SK-N-SH treated with all-trans-retinoic acid at 6 μM for 48 hours (cell line): ENCODE data around the gene UFD1.

ENCODE experiments used
- ATAC-seq: fragments of 200-7000 bp; cut with Tn5 transposase; 3 replicates; pipeline ENCODE4 v1.9.1; 2020; ENCODE audit warnings: mild to moderate bottlenecking, moderate library complexity
- ARNTL ChIP-seq: fragments of 450-650 bp; formaldehyde crosslinking; IDR thresholded peaks from 2 replicates; pipeline ENCODE4 v1.5.0; 2020; ENCODE audit warnings: low read depth, mild to moderate bottlenecking, moderate library complexity, borderline replicate concordance
- BACH2 ChIP-seq: fragments of 250-450 bp; sonication (Bioruptor Pico); IDR thresholded peaks from 2 replicates; pipeline ENCODE4 v1.9.0; 2021; ENCODE audit warnings: mild to moderate bottlenecking, borderline replicate concordance
- CSDC2 ChIP-seq: fragments of 250-450 bp; sonication (Bioruptor Pico); IDR thresholded peaks from 2 replicates; pipeline ENCODE4 v1.5.0; 2020; ENCODE audit warnings: mild to moderate bottlenecking, moderate library complexity
- ESRRG ChIP-seq: fragments of 250-450 bp; sonication (Bioruptor Pico); IDR thresholded peaks from 2 replicates; pipeline ENCODE4 v1.6.1; 2021; ENCODE audit warnings: mild to moderate bottlenecking
- ISL1 ChIP-seq: fragments of 250-450 bp; sonication (Bioruptor Pico); IDR thresholded peaks from 2 replicates; pipeline ENCODE4 v2.1.2; 2022; ENCODE audit warnings: mild to moderate bottlenecking, moderate library complexity
- OSR1 ChIP-seq: fragments of 250-450 bp; sonication (Bioruptor Pico); IDR thresholded peaks from 2 replicates; pipeline ENCODE4 v1.8.0; 2022; ENCODE audit warnings: moderate library complexity, mild to moderate bottlenecking, inconsistent platforms
- PPARA ChIP-seq: fragments of 250-450 bp; sonication (Bioruptor Pico); IDR thresholded peaks from 2 replicates; pipeline ENCODE4 v1.5.0; 2020; ENCODE audit warnings: mild to moderate bottlenecking, borderline replicate concordance
- RARB ChIP-seq: fragments of 250-450 bp; sonication (Bioruptor Pico); IDR thresholded peaks from 2 replicates; pipeline ENCODE4 v1.8.0; 2021; ENCODE audit warnings: mild to moderate bottlenecking, moderate library complexity
- SNAI2 ChIP-seq: fragments of 250-450 bp; sonication (Bioruptor Pico); IDR thresholded peaks from 2 replicates; pipeline ENCODE4 v1.5.0; 2020; ENCODE audit warnings: mild to moderate bottlenecking, moderate library complexity
- TCF4 ChIP-seq: fragments of 250-450 bp; sonication (Bioruptor Pico); IDR thresholded peaks from 2 replicates; pipeline ENCODE4 v1.8.0; 2021; ENCODE audit warnings: mild to moderate bottlenecking, moderate library complexity, borderline replicate concordance
- TOX ChIP-seq: fragments of 250-450 bp; sonication (Bioruptor Pico); IDR thresholded peaks from 2 replicates; pipeline ENCODE4 v1.8.0; 2021; ENCODE audit warnings: mild to moderate bottlenecking, moderate library complexity, borderline replicate concordance
- ZFP3 ChIP-seq: fragments of 250-450 bp; sonication (Bioruptor Pico); IDR thresholded peaks from 2 replicates; pipeline ENCODE4 v1.5.0; 2020; ENCODE audit warnings: mild to moderate bottlenecking, moderate library complexity
- ZFP30 ChIP-seq: fragments of 450-650 bp; formaldehyde crosslinking; IDR thresholded peaks from 2 replicates; pipeline ENCODE4 v1.5.0; 2022; ENCODE audit warnings: mild to moderate bottlenecking, moderate library complexity
- ZNF565 ChIP-seq: fragments of 450-650 bp; formaldehyde crosslinking; conservative IDR thresholded peaks from 2 replicates; pipeline ENCODE4 v1.5.0; 2020; ENCODE audit warnings: low read depth, mild to moderate bottlenecking, moderate library complexity
- ZNF70 ChIP-seq: fragments of 450-650 bp; formaldehyde crosslinking; IDR thresholded peaks from 2 replicates; pipeline ENCODE4 v1.5.0; 2020; ENCODE audit warnings: mild to moderate bottlenecking, moderate library complexity
- ZNF8 ChIP-seq: fragments of 450-650 bp; formaldehyde crosslinking; IDR thresholded peaks from 2 replicates; pipeline ENCODE4 v1.5.0; 2020; ENCODE audit warnings: mild to moderate bottlenecking, moderate library complexity
- TF ChIP-seq, protein P1 (sequence below): fragments of 250-450 bp; sonication (Bioruptor Pico); IDR thresholded peaks from 2 replicates; pipeline ENCODE4 v1.5.1; 2021; ENCODE audit warnings: mild to moderate bottlenecking, moderate library complexity
- TF ChIP-seq, protein P2 (sequence below): fragments of 250-450 bp; sonication (Bioruptor Pico); IDR thresholded peaks from 2 replicates; pipeline ENCODE4 v1.8.0; 2021; ENCODE audit warnings: low read depth, mild to moderate bottlenecking, moderate library complexity, borderline replicate concordance
- TF ChIP-seq, protein P3 (sequence below): fragments of 250-450 bp; sonication (Bioruptor Pico); IDR thresholded peaks from 2 replicates; pipeline ENCODE4 v1.5.1; 2020; ENCODE audit warnings: low read depth, mild to moderate bottlenecking, moderate library complexity
- TF ChIP-seq, protein P4 (sequence below): fragments of 250-450 bp; sonication (Bioruptor Pico); IDR thresholded peaks from 2 replicates; pipeline ENCODE4 v1.5.0; 2020; ENCODE audit warnings: mild to moderate bottlenecking, moderate library complexity
- TF ChIP-seq, protein P5 (sequence below): fragments of 250-450 bp; sonication (Bioruptor Pico); IDR thresholded peaks from 2 replicates; pipeline ENCODE4 v1.8.0; 2020; ENCODE audit warnings: mild to moderate bottlenecking, moderate library complexity, borderline replicate concordance

Gene UFD1

DNA sequence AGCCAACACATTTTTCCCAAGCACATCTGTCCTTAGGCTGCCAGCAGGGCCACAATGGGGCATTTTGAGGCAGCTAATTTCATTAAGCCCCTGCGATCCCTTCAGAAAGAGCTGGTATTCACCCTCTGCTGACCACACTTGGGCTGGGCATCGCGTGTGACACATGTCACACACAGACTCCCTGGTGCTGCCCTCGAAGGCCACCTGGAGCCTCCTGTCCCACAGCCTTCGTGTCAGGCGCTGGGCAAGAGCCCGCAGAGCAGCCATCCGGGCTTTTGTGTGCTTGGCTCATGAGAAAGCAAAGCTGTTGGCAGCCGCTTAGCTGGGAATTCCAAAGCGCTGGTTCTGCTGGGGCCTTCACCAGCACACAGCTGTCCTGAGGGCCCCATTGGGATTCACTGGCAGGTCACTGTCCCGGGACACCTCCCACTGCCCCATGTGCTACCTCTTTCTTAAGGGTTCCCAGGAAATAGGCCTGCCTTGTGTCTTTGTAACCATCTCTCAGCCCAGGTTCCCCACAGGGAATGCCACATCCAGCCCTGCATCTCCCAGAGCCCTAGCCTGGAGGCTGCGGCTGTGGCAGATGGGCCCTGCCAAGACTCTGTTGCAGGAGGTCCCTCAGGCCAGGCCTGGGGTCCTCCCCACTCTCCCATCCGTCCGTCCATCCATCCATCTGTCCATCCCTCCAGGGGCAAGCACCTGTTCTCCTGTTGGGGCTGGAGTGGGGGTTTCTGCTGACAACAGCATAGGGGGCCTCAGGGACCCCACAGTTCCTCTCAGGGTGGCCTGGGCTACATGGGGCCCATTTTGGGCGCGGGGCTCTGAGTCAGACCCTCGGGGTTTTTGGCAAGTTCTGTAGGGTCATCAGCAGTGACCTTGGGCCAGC, 40.3 kb upstream of the UFD1 start:
- TF ChIP-seq ARNTL (CRISPR knock-in tag) (no peak), PPARA (no peak), TCF4 (no peak), BACH2 (no peak), ZNF70 (CRISPR knock-in tag) (no peak), CSDC2 (CRISPR knock-in tag) (no peak), ZNF8 (CRISPR knock-in tag) (no peak), ZNF565 (CRISPR knock-in tag) (no peak), RARB (CRISPR knock-in tag) (no peak), TOX (no peak), OSR1 (CRISPR knock-in tag) (no peak), ZFP30 (no peak), ISL1 (no peak), ESRRG (CRISPR knock-in tag) (no peak)
- TF ChIP-seq, protein P1, sequence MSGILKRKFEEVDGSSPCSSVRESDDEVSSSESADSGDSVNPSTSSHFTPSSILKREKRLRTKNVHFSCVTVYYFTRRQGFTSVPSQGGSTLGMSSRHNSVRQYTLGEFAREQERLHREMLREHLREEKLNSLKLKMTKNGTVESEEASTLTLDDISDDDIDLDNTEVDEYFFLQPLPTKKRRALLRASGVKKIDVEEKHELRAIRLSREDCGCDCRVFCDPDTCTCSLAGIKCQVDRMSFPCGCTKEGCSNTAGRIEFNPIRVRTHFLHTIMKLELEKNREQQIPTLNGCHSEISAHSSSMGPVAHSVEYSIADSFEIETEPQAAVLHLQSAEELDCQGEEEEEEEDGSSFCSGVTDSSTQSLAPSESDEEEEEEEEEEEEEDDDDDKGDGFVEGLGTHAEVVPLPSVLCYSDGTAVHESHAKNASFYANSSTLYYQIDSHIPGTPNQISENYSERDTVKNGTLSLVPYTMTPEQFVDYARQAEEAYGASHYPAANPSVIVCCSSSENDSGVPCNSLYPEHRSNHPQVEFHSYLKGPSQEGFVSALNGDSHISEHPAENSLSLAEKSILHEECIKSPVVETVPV (CRISPR knock-in tag): no peak
- TF ChIP-seq, protein P2, sequence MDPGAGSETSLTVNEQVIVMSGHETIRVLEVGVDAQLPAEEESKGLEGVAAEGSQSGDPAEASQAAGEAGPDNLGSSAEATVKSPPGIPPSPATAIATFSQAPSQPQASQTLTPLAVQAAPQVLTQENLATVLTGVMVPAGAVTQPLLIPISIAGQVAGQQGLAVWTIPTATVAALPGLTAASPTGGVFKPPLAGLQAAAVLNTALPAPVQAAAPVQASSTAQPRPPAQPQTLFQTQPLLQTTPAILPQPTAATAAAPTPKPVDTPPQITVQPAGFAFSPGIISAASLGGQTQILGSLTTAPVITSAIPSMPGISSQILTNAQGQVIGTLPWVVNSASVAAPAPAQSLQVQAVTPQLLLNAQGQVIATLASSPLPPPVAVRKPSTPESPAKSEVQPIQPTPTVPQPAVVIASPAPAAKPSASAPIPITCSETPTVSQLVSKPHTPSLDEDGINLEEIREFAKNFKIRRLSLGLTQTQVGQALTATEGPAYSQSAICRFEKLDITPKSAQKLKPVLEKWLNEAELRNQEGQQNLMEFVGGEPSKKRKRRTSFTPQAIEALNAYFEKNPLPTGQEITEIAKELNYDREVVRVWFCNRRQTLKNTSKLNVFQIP: no peak
- TF ChIP-seq, protein P3, sequence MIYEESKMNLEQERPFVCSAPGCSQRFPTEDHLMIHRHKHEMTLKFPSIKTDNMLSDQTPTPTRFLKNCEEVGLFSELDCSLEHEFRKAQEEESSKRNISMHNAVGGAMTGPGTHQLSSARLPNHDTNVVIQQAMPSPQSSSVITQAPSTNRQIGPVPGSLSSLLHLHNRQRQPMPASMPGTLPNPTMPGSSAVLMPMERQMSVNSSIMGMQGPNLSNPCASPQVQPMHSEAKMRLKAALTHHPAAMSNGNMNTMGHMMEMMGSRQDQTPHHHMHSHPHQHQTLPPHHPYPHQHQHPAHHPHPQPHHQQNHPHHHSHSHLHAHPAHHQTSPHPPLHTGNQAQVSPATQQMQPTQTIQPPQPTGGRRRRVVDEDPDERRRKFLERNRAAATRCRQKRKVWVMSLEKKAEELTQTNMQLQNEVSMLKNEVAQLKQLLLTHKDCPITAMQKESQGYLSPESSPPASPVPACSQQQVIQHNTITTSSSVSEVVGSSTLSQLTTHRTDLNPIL (CRISPR knock-in tag): no peak
- no peak for ATAC-seq

DNA sequence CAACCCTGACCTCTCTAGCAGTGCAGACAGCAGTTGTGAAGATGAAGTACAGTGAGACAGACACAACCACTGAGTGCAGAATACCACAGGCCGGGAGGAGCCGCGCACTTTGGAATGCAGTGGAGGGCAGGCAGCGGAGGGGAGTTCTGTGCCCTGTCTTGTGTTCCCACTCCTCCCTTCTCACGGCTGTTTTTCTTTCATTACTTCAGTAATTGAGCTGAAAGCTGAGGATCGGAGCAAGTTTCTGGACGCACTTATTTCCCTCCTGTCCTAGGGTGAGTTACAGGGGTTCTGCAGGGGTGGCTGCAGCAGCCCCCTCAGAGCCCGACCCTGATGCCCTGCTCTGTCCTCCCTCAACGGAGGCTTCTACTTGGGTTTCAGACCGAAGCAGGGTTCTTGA, 39.6 kb upstream of the UFD1 start:
- ATAC-seq: no peak
- TF ChIP-seq, protein P3 (CRISPR knock-in tag): no peak
- TF ChIP-seq ZFP30: no peak
- TF ChIP-seq SNAI2 (CRISPR knock-in tag): no peak
- TF ChIP-seq ZNF565 (CRISPR knock-in tag): no peak
- TF ChIP-seq ZFP3: no peak
- no peak for TF ChIP-seq CSDC2 (CRISPR knock-in tag)

DNA sequence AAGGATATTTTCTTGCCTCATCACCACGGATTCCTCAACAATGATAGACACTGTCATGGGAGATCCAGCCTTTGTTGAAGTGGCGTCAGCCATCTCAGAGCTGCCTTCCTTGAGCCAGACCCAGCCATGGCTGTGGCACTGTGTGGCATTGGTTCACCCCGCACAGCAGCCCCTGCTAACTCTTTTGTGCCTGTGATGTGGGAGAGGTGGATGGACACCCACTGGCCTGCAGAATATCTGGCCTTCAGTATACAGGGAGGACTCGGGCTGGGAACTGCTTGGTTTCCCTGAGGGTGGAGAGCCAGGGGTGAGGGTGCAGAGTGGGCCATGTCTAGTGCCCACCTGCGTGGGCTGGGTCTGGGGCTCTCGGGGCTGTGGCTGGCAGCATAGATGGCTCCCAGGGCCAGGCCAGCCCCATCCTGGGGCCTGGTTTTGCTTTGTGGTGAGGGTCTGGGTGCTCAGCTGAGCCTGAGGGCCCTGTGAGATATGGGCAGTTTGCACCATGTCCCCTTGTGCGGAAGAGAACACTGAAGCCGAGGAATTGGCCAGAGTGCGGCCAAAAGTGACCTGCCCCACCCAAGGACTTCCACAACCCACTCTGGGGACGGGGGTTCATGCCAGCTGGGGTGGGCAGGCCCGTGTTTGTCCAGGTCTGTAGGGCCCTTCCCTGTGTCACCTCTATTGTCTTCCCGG, 39.1 kb upstream of the UFD1 start:
- ATAC-seq: no peak
- TF ChIP-seq PPARA: no peak
- TF ChIP-seq, protein P4, sequence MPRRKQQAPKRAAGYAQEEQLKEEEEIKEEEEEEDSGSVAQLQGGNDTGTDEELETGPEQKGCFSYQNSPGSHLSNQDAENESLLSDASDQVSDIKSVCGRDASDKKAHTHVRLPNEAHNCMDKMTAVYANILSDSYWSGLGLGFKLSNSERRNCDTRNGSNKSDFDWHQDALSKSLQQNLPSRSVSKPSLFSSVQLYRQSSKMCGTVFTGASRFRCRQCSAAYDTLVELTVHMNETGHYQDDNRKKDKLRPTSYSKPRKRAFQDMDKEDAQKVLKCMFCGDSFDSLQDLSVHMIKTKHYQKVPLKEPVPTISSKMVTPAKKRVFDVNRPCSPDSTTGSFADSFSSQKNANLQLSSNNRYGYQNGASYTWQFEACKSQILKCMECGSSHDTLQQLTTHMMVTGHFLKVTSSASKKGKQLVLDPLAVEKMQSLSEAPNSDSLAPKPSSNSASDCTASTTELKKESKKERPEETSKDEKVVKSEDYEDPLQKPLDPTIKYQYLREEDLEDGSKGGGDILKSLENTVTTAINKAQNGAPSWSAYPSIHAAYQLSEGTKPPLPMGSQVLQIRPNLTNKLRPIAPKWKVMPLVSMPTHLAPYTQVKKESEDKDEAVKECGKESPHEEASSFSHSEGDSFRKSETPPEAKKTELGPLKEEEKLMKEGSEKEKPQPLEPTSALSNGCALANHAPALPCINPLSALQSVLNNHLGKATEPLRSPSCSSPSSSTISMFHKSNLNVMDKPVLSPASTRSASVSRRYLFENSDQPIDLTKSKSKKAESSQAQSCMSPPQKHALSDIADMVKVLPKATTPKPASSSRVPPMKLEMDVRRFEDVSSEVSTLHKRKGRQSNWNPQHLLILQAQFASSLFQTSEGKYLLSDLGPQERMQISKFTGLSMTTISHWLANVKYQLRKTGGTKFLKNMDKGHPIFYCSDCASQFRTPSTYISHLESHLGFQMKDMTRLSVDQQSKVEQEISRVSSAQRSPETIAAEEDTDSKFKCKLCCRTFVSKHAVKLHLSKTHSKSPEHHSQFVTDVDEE: no peak
- no peak for TF ChIP-seq BACH2
- TF ChIP-seq ISL1: no peak
- no peak for TF ChIP-seq RARB (CRISPR knock-in tag)
- TF ChIP-seq ZNF8 (CRISPR knock-in tag): no peak
- TF ChIP-seq SNAI2 (CRISPR knock-in tag): no peak
- no peak for TF ChIP-seq ZNF70 (CRISPR knock-in tag)
- TF ChIP-seq ZFP3: no peak
- TF ChIP-seq TOX: no peak
- TF ChIP-seq, protein P3 (CRISPR knock-in tag): no peak
- TF ChIP-seq ARNTL (CRISPR knock-in tag): no peak
- TF ChIP-seq OSR1 (CRISPR knock-in tag): no peak
- TF ChIP-seq CSDC2 (CRISPR knock-in tag): no peak
- TF ChIP-seq, protein P2: no peak
- TF ChIP-seq, protein P5, sequence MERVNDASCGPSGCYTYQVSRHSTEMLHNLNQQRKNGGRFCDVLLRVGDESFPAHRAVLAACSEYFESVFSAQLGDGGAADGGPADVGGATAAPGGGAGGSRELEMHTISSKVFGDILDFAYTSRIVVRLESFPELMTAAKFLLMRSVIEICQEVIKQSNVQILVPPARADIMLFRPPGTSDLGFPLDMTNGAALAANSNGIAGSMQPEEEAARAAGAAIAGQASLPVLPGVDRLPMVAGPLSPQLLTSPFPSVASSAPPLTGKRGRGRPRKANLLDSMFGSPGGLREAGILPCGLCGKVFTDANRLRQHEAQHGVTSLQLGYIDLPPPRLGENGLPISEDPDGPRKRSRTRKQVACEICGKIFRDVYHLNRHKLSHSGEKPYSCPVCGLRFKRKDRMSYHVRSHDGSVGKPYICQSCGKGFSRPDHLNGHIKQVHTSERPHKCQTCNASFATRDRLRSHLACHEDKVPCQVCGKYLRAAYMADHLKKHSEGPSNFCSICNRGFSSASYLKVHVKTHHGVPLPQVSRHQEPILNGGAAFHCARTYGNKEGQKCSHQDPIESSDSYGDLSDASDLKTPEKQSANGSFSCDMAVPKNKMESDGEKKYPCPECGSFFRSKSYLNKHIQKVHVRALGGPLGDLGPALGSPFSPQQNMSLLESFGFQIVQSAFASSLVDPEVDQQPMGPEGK (CRISPR knock-in tag): no peak
- no peak for TF ChIP-seq TCF4
